Glomerular visceral epithelial cell (primary cell): Measurements from ENCODE around the gene KRT37.
A peak's percentile ranks its signal among the peaks of the same experiment; 100 is the strongest.
"Not testable (repeated sequence)": the region's sequence is repeated elsewhere in the genome, so short reads cannot be mapped to it uniquely, and the experiment has no call there.

ENCODE experiments used
- DNase-seq: peaks from one replicate; pipeline ENCODE4 v3.0.0-alpha.2; 2016; ENCODE audit errors: extremely low spot score

Gene KRT37

GRCh38 chr17:41434415-41434814, 10.0 kb upstream of the KRT37 start:
- DNase-seq, result no peak

- DNase-seq, result no peak
Observed at GRCh38 chr17:41434005-41434404, 9.6 kb upstream of the KRT37 start.

GRCh38 chr17:41433586-41433985, 9.2 kb upstream of the KRT37 start:
- DNase-seq, result no peak

GRCh38 chr17:41430376-41430775, 6.0 kb upstream of the KRT37 start:
- DNase-seq, result not testable (repeated sequence)

GRCh38 chr17:41429667-41430066, 5.3 kb upstream of the KRT37 start:
- no peak for DNase-seq

- peak; percentile 68 for DNase-seq
Observed at GRCh38 chr17:41428591-41429291, 4.4 kb upstream of the KRT37 start.

- not testable (repeated sequence) for DNase-seq
Observed at GRCh38 chr17:41422586-41422985, 1.8 kb downstream of the KRT37 start.

GRCh38 chr17:41421617-41422016, 2.8 kb downstream of the KRT37 start:
- no peak for DNase-seq

- DNase-seq, result peak; percentile 71
Observed at GRCh38 chr17:41421116-41421515, 3.3 kb downstream of the KRT37 start.

- DNase-seq, result no peak
Observed at GRCh38 chr17:41420134-41420533, 4.3 kb downstream of the KRT37 start.

- DNase-seq, result no peak
Observed at GRCh38 chr17:41419716-41420115, 4.7 kb downstream of the KRT37 start.

- DNase-seq, result no peak
Observed at GRCh38 chr17:41418116-41418860, 6.1 kb downstream of the KRT37 start.

- DNase-seq, result no peak
Observed at GRCh38 chr17:41417576-41418015, 6.8 kb downstream of the KRT37 start.

- no peak for DNase-seq
Observed at GRCh38 chr17:41417127-41417526, 7.3 kb downstream of the KRT37 start.

GRCh38 chr17:41416479-41416878, 7.9 kb downstream of the KRT37 start:
- no peak for DNase-seq

- peak; percentile 62 for DNase-seq
Observed at GRCh38 chr17:41415833-41416335, 8.5 kb downstream of the KRT37 start.

GRCh38 chr17:41415411-41415810, 9.0 kb downstream of the KRT37 start:
- no peak for DNase-seq

- peak; percentile 67 for DNase-seq
Observed at GRCh38 chr17:41413982-41414381, 10.4 kb downstream of the KRT37 start.

- no peak for DNase-seq
Observed at GRCh38 chr17:41413353-41413957, 10.9 kb downstream of the KRT37 start.

GRCh38 chr17:41411072-41411840, 13.1 kb downstream of the KRT37 start:
- no peak for DNase-seq

GRCh38 chr17:41407226-41407625, 17.2 kb downstream of the KRT37 start:
- DNase-seq, result no peak

GRCh38 chr17:41406205-41406604, 18.2 kb downstream of the KRT37 start:
- peak; percentile 46 for DNase-seq
